ENCODE results near the gene SFMBT1. TPM values are rescaled to one million over a fixed set of nuclear protein-coding genes. Genes with fewer than 3 reads are reported as not detected.
A peak's percentile ranks its signal among the peaks of the same experiment; 100 is the strongest.

Gene SFMBT1
- total and polyA plus RNA-seq, 2 of the 4 experiments (the other 2 are of a cell fraction): 1.0 to 1.8 TPM

DNA sequence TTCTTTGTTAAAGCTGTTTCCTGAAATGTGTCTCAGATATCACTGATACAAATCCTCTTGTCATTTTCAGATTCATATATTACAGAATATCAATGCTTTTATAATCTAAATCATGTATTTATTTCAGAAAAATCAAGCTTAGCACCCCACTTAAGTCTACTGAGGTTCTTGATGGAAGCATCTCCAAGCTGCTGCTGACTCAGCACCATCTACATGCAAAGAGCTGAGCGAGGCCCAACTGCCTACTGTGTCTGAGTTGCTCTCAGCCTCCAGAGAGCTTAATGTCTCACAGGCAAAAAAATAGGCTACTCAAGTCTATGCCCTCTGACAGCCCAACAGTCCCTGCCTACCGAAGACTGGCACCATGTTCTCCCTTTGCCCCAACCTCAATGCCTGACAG lies 119.3 kb downstream of the SFMBT1 start:
- Histone ChIP-seq H4K20me1 (ENCODE audit: insufficient read depth, low read length) (no peaks in the 10 kb centered on the region), H2BK5ac (ENCODE audit: low read depth, low read length, poor library complexity, severe bottlenecking) (no peak overlapping the region), H4K8ac (ENCODE audit: low read depth in 2 of 2, low read length in 2 of 2) (no peak overlapping the region), H3K9me1 (ENCODE audit: insufficient read depth, low read length) (no peaks in the 10 kb centered on the region), H4K5ac (ENCODE audit: low read depth, low read length) (no peak overlapping the region), H3K23ac (ENCODE audit: low read depth, low read length) (no peak overlapping the region), H3K79me1 (ENCODE audit: low read depth in 1 of 2, low read length in 2 of 2) (no peaks in the 10 kb centered on the region), H3K27ac (ENCODE audit: insufficient read depth, low read length) (no peak overlapping the region), H2BK20ac (ENCODE audit: low read depth, low read length) (no peak overlapping the region), H2BK15ac (ENCODE audit: low read depth, low read length) (no peak overlapping the region), H3K56ac (ENCODE audit: extremely low read depth, insufficient read depth, low read length) (no peak overlapping the region), H3K4me3 (ENCODE audit: insufficient read depth, low read depth, low read length) (no peak overlapping the region), H3K9me3 (ENCODE audit: control insufficient read depth, insufficient read depth, low read length) (no peaks in the 10 kb centered on the region), H3K4ac (ENCODE audit: low read depth, low read length) (no peak overlapping the region), H4K91ac (ENCODE audit: insufficient read depth, low read depth, low read length) (no peak overlapping the region), H2BK120ac (ENCODE audit: low read depth, low read length) (no peak overlapping the region), H3K4me1 (ENCODE audit: control insufficient read depth, insufficient read depth, low read length) (no peaks in the 10 kb centered on the region), H3K9ac (ENCODE audit: low read depth, low read length) (no peak overlapping the region), H3K36me3 (ENCODE audit: control insufficient read depth, insufficient read depth, low read length) (no peaks in the 10 kb centered on the region), H2AK9ac (replicated peaks; ENCODE audit: low read depth, low read length, poor library complexity) (no peak overlapping the region), H3K14ac (replicated peaks; ENCODE audit: low read depth, low read length) (no peak overlapping the region), H2AK5ac (ENCODE audit: low read depth, low read length) (no peak overlapping the region), H3K18ac (ENCODE audit: low read depth, low read length) (no peak overlapping the region), H3K4me2 (ENCODE audit: low read depth, low read length) (no peak overlapping the region), H3K27me3 (ENCODE audit: control insufficient read depth, insufficient read depth, low read length) (no peaks in the 10 kb centered on the region), H2AFZ (replicated peaks; ENCODE audit: low read length, poor library complexity) (no peak overlapping the region)
- TF ChIP-seq CEBPB (IDR thresholded peaks at IDR 0.05; ENCODE audit: low read depth, low read length): no peak
- TF ChIP-seq, protein P1, sequence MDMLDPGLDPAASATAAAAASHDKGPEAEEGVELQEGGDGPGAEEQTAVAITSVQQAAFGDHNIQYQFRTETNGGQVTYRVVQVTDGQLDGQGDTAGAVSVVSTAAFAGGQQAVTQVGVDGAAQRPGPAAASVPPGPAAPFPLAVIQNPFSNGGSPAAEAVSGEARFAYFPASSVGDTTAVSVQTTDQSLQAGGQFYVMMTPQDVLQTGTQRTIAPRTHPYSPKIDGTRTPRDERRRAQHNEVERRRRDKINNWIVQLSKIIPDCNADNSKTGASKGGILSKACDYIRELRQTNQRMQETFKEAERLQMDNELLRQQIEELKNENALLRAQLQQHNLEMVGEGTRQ (IDR thresholded peaks at IDR 0.05; ENCODE audit: low read depth, low read length): no peak
- TF ChIP-seq CHD1 (IDR thresholded peaks at IDR 0.05; ENCODE audit: low read depth, low read length): no peak
- no peak for TF ChIP-seq RCOR1 (IDR thresholded peaks at IDR 0.05; ENCODE audit: insufficient replicate concordance, low read length)
- no peak for TF ChIP-seq NFE2L2 (IDR thresholded peaks at IDR 0.05; ENCODE audit: low read depth, low read length)
- no peak for TF ChIP-seq SMC3 (IDR thresholded peaks at IDR 0.05; ENCODE audit: low read depth, low read length)
- TF ChIP-seq MAFK (IDR thresholded peaks at IDR 0.05; ENCODE audit: low read depth, low read length): peak; percentile 82
- dilution Hi-C loops (cut with HindIII; ENCODE audit: low sequenced_read_pairs, unreplicated experiment): no loop called here
- BruUV-seq (replicated peaks): no TSS peak
- WGBS, 2 experiments (ENCODE audit: extremely low coverage in 2 of 2, insufficient read length in 1 of 2): 100% methylated on average over 1 of the region's 2 CpGs; no CpG with 5 or more reads in 1 of the 2 experiments
- DNase-seq (no peak), ATAC-seq (ENCODE audit: low read depth) (no peak)
- ChIA-PET POLR2A (ENCODE audit: unreplicated experiment) (no interaction called here), CTCF (interaction anchor here (0.8 kb wide), 2 partner anchors 8 to 145 kb away, joined by 3 to 5 read pairs; no protein-coding TSS in a partner anchor)
- intact Hi-C loops (cut with micrococcal nuclease): no loop called here
- in situ Hi-C loops (cut with MboI; ENCODE audit: low sequenced_read_pairs): no loop called here

All from IMR-90 (cell line).